GM19035 (cell line): ENCODE measurements around the gene SPTB.

Experiments
- ATAC-seq: cut with Tn5 transposase; IDR thresholded peaks from one replicate; pipeline ENCODE4 v1.9.1; 2021; ENCODE audit not compliant: unreplicated experiment

The SPTB gene

DNA sequence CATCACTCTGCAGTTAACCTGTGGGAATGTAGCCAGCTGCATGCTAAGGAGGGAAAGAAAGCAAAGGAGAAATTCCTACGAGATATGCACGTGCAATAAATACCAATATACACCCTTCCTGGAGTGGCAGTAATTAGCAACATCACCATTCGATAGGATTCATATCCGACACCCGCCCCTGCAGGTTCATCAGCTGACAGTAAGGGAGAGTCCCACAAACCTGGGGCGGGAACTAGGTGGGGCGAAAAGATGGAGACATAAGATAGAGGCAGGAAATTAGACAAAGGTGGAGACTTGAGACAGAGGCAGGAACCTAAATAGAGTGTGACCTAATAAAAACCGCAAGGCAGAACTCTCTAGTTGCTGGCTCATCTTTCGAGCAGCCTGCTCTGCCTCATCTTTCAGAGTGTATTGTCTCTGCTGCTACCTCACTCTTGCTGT, 123.9 kb downstream of the SPTB start:
- no peak for ATAC-seq

- no peak for ATAC-seq
Observed at GRCh38 chr14:64754685-64755084, 125.0 kb downstream of the SPTB start.

GRCh38 chr14:64753999-64754398, 125.7 kb downstream of the SPTB start:
- ATAC-seq, result no peak

- no peak for ATAC-seq
Observed at GRCh38 chr14:64753374-64753773, 126.3 kb downstream of the SPTB start.

- ATAC-seq, result no peak
Observed at GRCh38 chr14:64752909-64753308, 126.8 kb downstream of the SPTB start.

DNA sequence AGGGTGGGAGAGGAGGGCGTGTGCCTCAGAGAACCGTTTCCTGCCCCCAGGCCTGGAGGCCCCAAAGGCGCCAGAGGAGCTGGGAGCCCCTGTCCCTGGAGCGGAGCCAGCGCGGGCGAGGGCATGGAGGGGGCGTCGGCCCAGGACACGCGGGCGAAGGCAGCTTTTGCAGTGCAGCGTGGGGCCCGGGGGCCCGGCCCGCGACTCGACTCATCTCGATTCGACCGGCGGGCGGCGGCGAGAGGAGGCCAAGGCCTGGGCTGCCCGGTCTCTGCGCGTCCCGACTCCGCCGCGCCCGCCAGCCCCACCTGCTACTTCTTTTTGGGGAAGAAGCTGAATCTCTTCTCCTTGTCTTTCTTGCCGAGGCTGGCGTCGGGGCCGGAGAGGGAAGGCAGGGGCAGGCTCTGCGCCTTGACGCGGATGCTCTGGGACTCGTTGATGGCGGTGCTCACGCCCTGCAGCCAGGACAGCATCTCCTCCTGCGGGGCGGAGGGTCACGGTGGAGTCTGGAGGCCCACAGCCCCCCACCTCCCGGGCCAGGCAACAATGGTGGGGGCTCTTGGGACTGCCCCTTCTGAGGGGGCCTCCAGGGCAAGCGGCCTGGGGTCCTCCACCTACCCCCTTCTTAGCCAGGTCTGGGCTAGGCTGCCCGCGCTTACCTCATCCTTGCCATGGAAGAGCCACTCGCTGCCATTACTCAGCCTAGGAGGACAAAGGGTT, 130.6 kb downstream of the SPTB start:
- no peak for ATAC-seq

DNA sequence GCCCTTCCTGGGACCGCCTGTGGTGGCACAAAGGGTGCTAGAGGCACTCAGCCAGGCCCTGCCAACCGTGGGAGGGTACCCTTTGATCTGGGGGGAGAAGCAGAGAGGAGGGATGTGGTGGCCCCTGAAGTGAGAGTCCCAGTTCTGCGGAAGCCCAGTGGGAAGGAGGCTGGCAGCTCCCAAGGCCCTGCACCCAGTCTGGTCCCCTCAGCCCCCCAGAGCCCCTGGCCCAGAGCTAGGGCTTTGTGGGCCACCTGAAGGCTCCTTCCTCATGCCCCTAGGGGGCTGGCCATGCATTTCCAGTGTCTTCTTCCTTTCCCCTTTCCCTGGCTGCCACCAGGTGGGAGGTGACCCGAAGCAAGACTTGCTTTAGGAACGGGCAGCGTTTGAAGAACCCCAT, 131.2 kb downstream of the SPTB start:
- ATAC-seq, result no peak

- no peak for ATAC-seq
Observed at GRCh38 chr14:64747327-64747726, 132.4 kb downstream of the SPTB start.

DNA sequence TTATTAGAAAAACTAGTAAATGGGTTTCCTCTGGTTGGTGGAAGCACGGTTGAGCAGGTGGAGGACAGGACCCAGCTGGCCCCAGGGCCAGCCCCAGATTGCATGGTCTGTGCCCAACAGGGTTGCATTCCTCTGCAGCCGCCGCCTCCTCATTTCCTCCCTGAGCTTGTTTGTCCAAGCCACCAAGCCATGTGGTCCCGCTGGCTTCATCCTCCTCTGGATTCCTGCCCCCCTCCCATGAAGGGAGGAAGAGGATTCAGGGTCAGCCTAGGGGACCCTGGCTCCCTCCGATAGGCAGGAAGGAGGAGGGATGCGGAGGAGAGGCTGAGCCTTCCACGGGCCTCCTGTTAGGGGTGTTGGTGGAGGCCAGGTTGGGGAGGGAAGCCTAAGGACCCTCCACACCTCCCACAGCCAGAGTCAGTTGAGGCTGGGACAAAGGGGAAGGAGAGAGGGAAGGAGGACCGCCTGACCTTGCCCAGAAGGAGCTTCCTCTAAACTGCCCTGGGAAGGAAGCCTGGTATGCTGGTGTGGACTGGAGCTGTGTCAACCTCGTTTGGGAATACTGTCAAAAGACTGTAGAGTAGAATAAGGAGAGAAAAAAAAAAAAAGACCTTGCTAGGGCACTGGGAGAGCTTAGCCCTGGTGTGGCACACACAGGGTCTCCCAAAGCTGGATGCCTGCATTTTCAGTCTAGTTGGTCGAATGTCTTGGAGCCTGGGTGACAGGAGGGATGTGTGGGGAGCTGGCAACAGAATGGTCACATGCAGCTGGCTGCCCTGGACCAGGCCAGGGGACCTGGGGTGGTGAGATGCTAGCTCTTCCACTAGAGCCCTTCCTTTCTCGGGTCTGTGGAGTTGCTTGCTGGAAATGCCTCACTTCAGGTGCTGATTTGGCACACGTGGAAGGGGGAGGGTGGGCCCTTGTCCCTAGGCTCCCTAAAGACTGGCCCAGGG, 133.1 kb downstream of the SPTB start:
- no peak for ATAC-seq

DNA sequence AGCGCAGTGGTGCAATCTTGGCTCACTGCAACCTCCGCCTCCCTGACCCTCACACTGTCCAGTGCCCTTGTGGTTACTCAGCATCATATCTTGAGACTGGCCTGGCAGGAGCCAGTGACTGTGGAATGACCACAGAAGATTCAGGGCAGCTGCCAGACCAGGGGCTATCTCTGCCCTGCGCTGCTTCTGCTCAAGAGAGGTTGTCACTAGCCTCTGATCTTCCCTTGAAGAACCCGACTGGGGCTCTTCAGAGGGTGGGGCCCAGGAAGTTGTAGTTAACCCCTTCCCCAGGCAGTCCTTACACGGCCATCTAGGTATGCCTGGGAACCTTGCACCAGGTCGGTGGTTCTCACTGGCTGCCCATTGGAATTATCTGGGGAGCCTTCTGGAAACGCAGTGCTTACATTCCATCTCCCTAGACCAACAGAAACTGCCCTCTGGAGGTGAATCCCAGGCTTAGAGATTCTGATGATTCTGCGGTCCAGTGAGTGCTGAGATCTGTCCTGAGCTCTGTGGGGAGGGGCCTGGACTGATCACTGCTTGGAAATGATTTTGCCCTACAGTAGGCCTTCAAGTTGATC, 134.1 kb downstream of the SPTB start:
- ATAC-seq, result no peak

DNA sequence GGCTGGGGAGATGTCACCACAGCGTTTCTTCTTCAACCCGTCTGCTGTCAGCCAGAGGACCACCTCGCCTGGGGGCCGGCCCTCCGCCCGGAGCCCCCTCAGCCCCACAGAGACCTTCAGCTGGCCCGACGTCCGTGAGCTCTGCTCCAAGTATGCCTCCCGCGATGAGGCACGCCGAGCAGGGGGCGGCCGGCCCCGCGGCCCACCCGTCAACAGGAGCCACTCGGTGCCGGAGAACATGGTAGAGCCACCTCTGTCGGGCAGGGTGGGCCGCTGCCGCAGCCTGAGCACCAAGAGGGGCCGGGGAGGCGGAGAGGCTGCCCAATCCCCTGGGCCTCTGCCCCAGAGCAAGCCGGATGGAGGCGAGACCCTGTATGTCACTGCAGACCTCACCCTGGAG, 136.6 kb downstream of the SPTB start:
- ATAC-seq, result no peak

DNA sequence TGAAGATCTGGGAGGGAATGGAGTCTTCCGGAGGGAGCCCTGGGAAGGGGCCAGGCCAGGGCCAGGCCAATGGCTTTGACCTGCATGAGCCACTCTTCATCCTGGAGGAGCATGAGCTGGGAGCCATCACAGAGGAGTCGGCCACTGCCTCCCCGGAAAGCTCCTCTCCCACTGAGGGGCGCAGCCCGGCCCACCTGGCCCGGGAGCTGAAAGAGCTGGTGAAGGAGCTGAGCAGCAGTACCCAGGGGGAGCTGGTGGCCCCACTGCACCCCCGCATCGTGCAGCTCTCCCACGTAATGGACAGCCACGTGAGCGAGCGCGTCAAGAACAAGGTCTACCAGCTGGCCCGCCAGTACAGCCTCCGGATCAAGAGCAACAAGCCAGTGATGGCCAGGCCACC, 137.7 kb downstream of the SPTB start:
- no peak for ATAC-seq

GRCh38 chr14:64741200-64741599, 138.5 kb downstream of the SPTB start:
- no peak for ATAC-seq

GRCh38 chr14:64738281-64738804, 141.4 kb downstream of the SPTB start:
- no peak for ATAC-seq

GRCh38 chr14:64737391-64738280, 142.1 kb downstream of the SPTB start:
- ATAC-seq, result no peak

DNA sequence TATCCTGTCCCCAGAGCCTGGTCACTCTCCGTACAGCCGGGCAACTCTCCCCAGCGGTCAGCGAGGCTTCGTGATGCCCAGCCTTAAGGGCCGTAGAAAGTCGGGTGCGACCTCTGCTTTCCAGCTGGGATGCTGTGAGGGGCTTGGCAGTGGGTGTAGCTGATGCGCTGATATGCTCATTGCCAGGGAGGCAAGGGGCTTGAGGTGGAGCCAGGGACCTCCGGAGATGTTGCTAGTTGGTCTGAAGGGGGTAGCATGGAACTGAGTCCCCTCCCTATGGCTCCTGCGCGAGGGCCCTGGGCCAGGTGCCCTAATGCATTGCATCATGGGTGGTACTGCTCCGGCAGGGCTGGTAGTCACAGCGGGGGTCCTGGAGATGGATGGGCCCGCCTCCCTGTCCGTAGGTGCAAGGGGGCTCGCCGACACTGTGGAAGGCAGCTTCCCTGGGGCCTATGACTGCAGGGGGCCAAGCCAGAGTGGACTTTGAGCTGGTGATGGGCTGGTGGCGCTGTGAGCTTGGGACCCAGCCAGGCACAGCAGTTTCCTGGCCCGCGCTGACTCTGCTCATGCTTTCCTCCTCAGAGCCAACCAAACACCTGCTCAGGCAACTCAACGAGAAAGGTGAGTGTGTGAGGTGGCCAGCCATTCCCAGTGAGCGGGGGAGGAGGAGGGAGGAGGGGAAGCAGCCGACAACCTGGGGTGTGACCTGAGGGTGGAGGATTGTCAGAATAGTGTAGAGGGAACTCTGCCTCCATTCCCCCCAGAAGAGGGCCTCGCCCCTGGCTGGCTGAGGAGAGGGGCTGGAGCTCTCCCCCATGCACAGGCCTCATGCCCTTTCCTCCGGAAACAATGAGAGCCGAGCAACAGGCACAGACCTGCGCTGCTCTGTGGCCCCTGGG, 143.2 kb downstream of the SPTB start:
- no peak for ATAC-seq

GRCh38 chr14:64734990-64735389, 144.7 kb downstream of the SPTB start:
- ATAC-seq, result no peak

DNA sequence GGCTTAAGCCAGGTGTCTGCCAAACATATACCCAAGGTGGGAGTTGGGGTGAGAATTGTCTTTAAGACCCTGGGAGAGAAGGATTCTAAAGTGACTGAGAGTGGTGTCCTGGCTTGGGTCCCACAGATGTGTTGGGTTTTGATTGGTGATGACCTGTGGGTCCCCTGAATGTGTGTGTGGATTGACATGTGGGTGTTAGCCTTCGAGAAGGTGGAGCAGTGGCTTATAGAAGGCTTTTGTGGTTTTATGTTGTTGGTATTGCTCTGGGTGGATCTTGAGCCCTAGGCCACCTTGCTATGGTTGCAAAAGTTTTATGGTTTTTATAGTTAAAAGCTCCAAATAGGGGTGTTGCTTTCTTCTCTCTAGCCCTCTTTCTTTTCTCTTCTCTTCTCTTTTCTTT, 145.8 kb downstream of the SPTB start:
- ATAC-seq, result no peak

GRCh38 chr14:64733321-64733720, 146.4 kb downstream of the SPTB start:
- ATAC-seq, result no peak
